Hematopoietic multipotent progenitor cell treated with erythropoietin and hydrocortisone succinate and interleukin-3 and kit ligand, for 4 days (in vitro differentiated cells): ENCODE measurements around the gene RRP8.

Experiments used
- DNase-seq: peaks from one replicate; pipeline ENCODE4 v3.0.0-alpha.2; 2015

Gene RRP8

DNA sequence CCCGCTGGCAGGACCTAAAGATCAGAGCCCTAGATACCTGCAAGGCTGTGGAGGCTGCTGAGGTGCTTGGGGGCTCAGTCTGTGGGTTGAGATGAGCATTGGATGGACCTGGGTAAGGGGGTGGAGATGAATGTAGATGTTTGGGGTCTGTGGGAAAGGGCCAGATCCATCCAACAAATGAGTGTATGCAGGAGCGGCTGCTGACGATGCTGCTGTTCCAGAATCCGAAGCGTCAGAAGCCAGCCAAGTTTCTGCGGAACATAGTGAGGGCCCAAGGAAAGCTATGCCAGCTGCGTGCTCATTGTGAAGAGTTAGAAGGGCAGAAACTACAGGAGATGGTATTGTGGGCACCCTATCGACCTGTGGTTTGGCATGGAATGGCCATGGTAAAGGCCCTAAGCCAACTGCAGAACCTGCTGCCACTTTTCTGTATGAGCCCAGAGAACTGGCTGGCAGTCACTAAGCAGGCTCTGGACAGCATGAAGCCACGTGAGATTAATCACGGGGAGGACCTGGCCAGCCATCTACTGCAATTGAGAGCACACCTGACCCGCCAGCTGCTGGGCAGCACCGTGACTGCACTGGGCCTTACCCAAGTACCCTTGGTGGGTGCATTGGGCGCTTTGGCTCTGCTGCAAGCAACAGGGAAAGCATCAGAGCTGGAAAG, 36.6 kb downstream of the RRP8 start:
- no peak for DNase-seq

GRCh38 chr11:6565988-6566703, 37.3 kb downstream of the RRP8 start:
- no peak for DNase-seq

DNA sequence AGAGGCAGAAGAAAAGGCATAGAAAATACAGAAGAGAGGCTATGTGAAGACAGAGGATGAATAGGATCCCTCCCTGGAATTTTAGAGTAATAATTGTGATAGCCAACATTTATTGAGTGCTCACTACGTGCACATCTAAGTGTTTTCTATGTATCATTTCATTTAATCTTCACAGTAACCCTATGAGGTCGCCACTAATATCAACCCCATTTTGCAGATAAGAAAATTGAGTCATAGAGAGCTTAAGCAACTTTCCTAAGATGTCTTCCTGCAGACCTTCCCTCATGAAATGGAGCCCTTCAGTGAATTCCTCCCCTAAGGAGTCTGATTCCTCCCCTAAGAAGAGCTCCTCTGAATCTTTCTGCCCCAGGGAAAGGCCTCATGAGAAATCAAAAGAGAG, 38.1 kb downstream of the RRP8 start:
- DNase-seq, result no peak

- no peak for DNase-seq
These were observed 39.7 kb downstream of the RRP8 start for GRCh38 chr11:6563667-6564066.

DNA sequence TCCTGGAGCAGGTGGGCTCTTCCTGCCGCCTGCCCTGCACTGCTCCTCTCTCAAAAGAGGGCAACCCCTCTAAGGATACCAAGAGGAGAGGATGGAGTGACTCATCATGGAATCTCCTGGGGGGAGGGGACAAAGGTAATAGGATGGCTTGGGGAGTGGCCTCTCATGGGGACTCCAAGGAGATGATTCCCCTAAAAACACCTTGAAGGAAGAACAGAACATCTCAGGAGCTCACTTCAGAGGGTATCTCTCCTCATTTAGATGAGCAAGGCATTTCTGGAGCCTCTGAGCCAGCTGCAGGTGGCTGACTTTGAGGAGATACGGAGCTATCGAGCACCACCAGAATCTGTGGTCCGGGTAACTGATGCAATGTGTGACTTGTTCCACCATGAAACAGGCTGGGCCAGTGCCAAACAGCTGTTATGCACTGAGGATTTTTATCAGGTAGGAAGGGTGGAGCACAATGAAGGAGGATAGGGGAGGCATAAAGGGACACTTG, 40.2 kb downstream of the RRP8 start:
- peak; percentile 44 for DNase-seq

GRCh38 chr11:6561288-6561687, 42.1 kb downstream of the RRP8 start:
- no peak for DNase-seq

DNA sequence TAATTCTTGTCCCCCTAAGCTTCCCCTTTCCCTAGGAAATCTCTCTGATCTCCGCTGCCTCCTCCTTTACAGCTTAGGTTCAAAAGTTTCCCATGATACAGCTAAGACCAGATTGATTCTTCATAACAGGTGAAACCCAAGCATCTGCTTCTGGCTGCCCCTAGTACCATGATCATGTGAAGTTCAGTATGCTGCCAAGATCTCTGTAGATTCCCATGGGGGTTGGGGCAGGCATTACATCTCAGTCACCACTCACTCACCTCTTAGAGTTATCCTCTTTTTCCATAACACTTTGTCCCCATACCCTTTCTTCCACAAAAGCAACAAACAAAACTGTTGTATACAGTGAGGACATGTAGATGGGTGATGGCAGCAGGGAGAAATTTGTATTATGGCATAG, 44.0 kb downstream of the RRP8 start:
- DNase-seq, result no peak

GRCh38 chr11:6557761-6558674, 45.4 kb downstream of the RRP8 start:
- DNase-seq, result no peak

- DNase-seq, result no peak
These were observed 46.4 kb downstream of the RRP8 start for GRCh38 chr11:6557063-6557462.

DNA sequence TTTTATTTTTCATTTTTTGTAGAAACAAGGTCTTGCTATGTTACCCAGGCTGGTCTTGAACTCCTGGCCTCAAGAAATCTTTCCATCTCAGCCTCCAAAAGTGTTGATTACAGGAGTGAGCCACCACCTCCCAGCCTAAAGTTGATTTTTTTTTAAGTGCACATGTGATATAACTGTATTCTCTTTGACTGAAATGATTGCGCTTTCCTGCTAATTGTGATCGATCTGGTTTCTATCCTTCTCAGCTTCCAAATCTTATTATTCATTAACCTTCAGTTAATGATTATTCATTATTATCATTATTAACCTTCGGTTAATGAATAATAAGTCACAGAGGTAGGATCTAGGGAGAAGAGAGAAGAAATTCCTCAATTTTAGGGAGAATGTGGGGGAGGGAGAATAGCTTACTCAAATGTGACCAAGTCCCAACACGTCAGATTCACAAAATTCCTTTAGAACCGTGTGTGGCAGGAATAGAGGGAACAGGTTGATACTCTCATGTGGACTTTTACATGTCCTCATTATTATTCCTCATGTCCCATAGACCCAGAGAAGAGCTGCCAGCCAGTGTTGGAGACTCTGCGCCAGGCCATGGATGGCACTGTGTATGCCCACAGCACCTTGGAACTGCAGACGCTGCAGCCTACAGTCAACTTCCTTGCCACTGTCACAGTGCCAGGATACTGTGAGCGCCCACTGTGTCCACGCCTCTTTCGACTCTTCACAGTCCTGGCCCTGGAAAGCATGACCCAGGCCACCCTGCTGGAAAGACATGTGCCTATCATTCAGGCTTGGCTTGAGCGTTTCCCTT, 47.1 kb downstream of the RRP8 start:
- no peak for DNase-seq

DNA sequence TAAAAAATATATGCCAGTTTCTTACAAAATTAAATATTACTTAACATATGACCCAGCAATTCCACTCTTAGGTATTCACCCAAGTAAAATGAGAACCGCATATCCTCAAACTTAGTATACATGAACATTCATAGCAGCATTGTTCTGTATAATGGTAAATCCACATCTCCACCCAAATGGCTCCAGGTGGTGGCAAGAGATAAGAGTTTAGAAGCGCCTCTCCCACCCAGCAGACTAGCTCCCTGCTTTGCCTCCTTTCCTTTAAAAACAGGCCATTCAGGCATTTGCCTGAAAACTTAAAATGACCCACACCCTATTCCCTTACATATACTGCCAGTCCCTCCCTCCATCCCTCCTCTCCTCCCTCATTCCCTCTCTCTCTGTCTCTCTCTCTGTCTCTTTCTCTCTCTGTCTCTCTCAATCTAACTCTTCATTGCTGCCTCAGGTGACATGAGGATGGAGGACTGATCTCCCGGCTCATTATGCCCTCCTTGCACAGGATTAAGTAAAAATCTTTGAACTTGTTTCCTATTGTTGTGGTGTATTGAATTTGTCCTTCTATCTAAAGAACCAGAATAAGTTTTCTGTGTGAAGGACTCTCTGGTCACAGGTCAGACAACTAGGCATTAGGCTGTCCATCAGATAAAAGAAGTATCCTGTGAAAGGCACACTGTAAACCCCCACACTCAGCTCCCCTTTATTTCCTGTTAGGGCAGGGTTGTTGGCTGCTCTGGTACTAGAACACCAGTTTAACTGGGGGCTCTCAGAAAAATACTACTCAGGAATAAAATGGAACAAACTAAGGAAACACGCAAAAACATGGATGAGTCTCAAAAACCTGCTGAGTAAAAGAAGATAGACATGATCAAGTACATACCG, 48.3 kb downstream of the RRP8 start:
- DNase-seq, result peak; percentile 93

GRCh38 chr11:6553634-6554033, 49.8 kb downstream of the RRP8 start:
- DNase-seq, result no peak

- DNase-seq, result no peak
These were observed 54.8 kb downstream of the RRP8 start for GRCh38 chr11:6548641-6549040.

GRCh38 chr11:6548121-6548520, 55.3 kb downstream of the RRP8 start:
- DNase-seq, result no peak

- no peak for DNase-seq
These were observed 56.2 kb downstream of the RRP8 start for GRCh38 chr11:6547177-6547576.

GRCh38 chr11:6546735-6547134, 56.7 kb downstream of the RRP8 start:
- DNase-seq, result no peak

DNA sequence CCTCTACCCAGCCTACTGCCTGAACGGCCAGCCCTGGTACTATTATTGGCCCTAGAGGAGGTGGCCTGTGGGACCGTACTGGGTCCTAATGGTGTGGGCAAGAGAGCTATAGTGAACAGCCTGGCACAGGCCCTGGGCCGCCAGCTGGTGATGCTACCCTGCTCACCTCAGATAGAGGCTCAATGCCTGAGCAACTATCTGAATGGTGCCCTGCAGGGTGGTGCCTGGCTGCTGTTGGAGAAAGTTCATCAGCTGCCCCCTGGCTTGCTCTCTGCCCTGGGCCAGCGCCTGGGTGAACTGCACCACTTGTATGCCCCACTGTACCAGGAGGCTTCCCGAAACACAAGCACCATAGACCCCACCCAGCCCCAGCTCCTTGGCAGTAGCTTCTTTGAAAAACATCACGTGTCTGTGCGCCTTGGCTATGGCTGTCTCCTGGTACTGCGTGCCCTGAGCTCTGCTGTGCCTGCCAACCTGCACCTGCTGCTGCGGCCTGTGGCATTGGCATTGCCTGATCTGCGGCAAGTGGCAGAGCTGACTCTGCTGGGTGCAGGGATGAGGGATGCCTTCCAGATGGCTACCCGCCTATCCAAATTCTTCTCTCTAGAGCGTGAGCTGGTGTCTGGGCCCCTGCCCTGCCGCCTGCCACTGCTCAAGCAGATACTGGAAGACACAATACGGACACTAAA, 57.4 kb downstream of the RRP8 start:
- DNase-seq, result no peak
